Effector CD4-positive, alpha-beta T cell (primary cell): ENCODE data around the gene CALCOCO2.
"Not testable (repeated sequence)": the region's sequence is repeated elsewhere in the genome, so short reads cannot be mapped to it uniquely, and the experiment has no call there.

Source experiments
- DNase-seq: peaks from one replicate; pipeline ENCODE4 v3.0.0-alpha.2; 2020
- total RNA-seq: gene quantifications from one replicate; lab custom pipeline; 2026; lab: John Stamatoyannopoulos, UW

Gene CALCOCO2
- total RNA-seq, result 86.7 reads per million, percentile 80 among the genes with 10 or more reads in this experiment

GRCh38 chr17:48830840-48831548 is at the start of gene CALCOCO2:
Gene CALCOCO2 (plus strand): TSS chr17:48831035. CDS start chr17:48841708, 10,673 bp downstream.
- peak; percentile 80 for DNase-seq

DNA sequence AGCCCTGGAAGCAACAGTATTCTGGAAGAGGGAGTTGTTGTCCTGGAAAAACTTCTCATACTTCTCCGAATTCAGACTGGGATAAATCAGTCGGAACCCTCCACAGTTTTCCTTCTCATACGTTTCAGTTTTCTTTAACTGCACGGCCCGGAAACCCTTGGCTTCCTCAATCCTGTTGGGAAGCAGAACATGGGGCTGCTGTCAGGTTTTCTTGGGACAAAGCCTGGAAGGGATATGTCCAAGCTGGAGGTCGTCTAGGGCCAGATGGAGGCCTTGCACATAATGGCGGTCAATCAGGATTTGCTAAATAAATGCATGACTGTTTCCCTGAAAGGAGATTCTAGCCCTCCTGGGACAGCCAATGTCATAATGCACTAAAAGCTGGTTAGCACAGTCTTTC is 43.0 kb upstream of the CALCOCO2 start:
- DNase-seq, result no peak

DNA sequence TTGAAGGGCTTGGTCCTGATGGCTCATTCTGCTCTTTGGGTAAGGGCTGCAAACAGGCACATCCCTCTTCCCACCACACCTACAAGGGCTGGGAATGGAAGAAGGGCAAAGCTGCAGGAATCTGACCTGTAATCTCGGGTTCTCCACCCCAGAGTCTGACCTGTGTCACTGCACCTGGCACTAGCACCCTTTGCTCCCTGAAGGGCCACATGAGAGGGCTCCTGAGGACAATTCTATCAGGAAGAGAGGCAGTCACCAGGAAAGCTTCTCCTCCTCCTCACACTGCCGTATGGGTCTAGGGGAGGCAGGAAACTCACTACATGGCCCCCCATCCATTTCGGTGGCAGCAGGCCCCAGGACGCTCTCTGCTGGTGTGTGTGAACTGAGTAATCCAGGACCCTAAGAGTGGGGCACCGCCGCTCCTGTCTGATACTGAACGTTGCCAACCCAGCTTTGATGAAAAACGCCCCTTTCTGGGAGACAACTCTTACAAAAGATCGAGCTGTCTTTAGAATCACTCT is 40.2 kb upstream of the CALCOCO2 start:
- no peak for DNase-seq

- DNase-seq, result no peak
Measured at GRCh38 chr17:48791128-48792032, 39.5 kb upstream of the CALCOCO2 start.

DNA sequence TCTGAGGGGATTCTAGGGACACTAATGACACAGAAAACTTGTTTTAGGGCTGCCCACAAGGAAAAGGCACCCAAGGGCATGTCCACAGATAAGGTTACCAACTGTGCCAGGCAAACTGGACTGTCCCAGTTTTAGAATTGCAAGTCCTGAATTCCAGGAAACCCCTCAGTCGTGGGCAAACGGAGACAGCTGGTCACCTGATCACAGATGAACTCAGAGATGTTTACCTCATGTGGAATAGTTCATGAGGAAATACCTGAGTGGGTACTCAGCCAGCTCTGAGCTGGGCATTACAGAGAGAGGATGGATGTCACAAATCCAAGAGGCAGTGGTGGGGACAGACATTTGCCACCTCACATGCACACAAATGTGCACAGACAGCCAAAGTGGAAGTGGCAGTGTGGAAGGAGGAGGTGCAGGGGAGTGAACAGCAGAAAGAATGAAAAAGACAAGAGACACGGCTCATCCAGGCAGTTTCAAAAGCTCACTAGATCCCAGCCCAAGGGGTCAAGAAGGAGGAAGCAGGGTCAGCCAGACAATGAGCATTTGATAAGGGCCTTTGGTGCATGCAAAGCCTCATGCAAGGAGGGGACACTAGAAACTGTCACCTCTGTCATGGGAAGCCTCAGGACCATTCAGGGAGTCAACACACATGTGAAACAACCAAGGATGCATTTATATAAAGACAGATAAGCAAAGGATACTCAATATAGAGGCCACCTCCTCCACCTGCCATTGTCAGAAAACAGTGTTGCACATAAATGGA is 38.6 kb upstream of the CALCOCO2 start:
- DNase-seq, result no peak

DNA sequence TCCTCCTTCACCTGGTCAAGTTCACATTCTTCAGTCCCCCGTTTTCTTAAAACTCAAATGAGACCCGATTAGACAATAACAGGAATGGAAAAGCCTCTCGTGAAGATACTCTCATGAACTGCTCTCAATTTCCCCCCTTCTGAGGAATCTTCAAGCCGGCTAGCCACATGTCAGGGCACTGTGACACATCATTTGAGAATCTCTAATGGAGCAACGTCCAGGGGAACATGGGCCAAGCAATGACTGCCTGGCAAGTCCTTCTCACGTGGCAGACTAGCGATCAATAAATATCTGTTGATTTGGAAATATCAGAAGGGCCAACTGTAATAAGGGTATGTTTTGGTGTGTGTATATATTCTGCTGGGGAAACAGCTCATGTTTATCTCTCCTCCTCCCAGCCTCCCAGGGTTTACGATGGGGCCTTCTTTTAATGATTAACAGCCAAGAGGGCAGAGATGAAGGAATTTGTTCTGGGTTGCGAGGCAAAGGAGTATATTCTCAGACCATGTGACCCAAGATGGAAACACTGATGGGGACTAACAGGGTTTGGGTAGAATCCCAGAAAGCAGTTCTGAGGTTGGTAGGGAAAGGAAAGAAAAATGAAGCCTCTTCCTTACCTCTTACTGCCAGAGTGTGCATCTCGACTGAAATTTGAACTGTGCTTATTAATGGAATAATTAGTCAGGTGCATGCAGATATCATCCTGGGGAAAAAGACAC is 35.2 kb upstream of the CALCOCO2 start:
- no peak for DNase-seq

DNA sequence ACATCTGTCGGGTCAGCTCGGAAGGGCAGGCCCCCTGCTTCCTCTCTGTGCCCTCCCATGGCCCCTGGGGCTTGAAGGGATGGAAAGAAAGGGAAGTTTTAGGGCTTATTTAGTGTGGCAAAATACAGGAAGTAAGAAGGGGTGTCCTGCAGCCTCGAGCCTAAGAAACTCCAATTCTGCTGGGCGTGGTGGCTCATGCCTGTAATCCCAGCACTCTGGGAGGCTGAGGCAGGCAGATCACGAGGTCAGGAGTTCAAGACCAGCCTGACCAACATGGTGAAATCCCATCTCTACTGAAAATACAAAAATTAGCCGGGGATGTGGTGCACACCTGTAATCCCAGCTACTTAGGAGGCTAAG is 34.7 kb upstream of the CALCOCO2 start:
- DNase-seq, result not testable (repeated sequence)

DNA sequence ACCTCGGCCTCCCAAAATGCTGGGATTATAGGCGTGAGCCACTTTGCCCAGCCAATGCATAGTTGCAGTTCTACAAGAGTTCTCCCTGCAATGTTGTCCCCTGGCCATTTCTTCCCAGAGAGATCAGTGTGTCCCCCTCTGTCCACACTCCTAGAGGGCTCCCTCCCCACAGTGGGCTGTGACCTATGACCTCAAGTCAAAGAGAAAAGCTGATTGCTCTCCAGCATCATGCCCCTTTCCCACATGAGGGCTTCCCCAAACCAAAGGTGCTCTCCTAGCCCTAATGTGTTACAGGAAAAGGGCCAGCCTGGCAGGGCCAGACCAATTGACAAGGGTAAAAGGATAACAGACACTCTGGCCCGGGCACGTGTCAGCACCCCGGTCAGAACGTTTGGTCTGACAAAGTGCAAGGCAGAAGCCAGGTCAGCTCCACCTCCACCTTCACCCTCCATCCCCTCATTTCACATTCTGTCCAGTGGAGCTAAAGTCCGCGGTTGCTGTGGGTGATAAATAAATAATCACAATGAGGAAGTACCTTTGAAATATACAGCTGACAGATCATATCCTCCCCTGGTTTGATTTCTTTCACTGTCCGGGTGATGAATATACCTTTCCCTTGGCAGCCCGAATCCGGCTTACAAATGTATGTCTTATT is 31.6 kb upstream of the CALCOCO2 start:
- DNase-seq, result no peak

DNA sequence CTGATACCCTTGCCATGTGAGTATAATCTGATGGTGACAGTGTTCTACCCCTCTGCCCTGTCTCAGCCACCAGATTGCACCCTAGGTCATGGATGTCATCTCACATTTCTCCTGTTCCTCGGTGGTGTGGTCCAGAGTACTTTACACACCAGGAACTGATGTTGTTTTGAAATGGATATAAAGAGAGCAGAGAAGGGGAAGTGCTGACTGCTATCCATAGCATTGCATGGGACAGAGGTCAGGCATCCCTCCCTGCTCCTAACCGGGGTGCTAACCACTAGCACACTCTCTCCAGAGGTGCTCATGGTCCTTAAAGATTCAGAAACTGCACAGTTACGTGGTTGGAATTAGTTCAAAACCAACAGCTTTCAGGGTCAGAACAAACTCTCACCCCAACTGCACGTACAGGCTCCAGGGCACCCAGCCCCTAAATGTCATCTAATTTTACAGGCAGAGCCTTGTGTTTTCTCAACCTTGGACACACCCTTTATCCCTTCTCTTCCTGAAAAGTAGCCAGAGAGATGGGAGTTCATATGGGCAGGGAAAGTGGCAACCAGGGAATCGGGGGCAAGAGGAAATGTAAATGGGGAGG is 30.1 kb upstream of the CALCOCO2 start:
- DNase-seq, result no peak

GRCh38 chr17:48804936-48805411 is 25.9 kb upstream of the CALCOCO2 start:
- peak; percentile 43 for DNase-seq

DNA sequence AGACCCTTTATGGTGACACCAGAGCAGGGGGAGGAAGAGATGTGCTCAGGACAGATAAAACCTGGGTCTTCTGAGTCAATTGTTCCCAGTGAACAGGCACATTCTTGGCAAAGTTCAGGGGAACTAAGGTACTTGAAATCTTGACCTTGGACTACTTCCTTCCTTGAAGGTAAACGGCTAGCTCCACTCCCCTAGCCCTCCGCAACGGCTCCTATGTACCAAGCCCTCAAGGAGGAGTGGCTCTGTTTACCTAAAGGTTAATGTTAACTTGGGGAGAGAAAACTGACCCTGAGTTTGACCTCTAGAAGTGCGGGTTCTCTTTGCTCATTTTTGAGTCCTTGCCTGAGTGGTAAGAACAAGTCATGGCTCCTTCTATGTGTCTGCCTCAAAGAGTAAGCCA is 21.7 kb upstream of the CALCOCO2 start:
- DNase-seq, result no peak

- DNase-seq, result no peak
Measured at GRCh38 chr17:48812001-48812400, 18.8 kb upstream of the CALCOCO2 start.

DNA sequence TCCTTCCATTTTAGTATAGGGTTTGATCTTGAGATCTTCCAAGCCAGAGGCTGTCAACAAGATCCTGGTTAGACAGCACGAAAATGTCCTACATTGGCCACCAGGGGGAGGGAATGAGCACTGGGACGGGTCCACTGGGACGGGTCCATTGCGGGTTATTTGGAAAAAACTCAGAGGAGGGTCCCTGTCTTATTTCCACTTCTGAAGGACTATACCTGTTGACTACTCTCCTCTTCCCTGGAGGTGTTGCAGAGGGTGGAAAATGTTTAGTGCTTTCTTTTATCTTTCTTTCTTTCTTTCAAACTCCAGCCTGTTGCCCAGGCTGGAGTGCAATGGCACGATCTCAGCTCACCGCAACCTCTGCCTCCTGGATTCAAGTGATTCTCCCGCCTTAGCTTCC is 16.3 kb upstream of the CALCOCO2 start:
- DNase-seq, result peak; percentile 32

DNA sequence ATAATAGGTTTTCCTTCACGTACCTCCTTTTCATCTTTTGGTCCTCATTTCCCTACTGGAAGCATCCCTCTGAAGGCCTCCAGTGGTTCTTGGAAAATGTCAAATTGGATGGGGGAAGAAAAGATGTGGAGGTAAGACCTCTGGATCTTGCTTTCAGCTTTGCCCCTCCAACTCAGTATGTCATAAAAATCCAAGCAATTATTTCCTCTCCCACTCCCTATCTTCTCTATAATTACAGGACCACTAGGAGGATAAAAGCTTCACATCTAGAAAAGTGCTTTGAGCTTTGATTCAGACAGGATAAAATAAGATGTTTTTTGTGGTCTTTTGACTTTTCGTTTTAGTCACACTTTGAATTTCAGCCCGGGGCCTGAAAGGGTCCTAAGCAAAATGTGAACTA is 15.5 kb upstream of the CALCOCO2 start:
- no peak for DNase-seq

DNA sequence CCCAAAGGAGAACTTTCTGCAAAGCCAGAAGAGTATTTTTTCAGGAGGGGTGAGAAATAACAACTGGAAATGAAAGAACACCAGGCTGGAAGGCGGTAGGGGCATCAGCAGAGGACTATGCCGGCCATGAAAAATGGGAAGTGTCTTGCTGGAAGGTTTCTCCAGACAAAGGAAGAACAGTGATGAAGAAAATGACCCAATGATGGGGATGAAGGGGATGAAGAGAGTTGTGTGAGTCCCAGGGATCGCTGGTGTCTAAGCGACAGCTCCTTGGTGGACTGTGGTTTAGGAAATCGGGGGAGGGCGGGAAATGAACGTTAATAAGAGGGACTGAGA is 14.4 kb upstream of the CALCOCO2 start:
- DNase-seq, result no peak

- peak; percentile 76 for DNase-seq
Measured at GRCh38 chr17:48816774-48817590, 13.9 kb upstream of the CALCOCO2 start, which contains the start of gene TTLL6. Gene TTLL6 (minus strand): TSS chr17:48817229. CDS start chr17:48817072, 157 bp downstream.

DNA sequence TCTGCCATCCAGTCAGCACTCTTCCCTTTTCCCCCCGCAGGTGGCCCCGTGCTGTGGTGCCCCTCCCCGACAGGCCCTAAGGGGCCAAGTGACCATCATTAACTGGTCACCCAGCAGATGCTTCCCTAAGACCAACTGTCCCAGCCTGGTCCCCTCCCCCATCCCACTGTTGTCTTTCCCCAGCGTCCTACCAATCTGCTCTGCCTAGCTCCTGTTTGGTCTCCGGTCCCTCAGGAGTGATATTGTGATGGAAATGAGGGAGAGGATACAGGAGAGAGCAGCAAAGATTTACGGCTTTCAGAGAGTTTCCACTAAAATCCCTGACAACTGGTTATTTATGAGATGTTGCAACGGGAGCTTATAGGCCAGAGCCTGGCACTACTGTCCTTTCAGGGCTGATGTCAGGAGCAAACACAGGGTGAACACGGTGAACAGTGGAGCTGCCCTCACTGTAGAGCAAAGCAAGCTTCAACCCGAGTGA is 12.4 kb upstream of the CALCOCO2 start:
- DNase-seq, result no peak

DNA sequence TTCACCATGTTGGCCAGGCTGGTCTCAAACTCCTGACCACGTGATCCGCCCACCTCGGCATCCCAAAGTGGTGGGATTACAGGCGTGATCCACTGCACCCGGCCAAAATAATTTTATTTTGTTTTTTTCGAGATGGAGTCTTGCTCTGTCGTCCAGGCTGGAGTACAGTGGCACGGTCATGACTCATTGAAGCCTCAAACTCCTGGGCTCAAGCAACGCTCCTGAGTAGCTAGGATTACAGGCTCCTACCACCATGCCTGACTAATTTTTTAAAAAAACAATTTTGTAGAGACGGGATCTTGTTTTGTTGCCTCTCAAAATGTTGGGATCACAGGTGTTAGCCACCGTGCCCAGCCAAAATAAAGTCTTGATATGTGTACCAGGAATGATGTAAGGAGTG is 11.4 kb upstream of the CALCOCO2 start:
- no peak for DNase-seq

DNA sequence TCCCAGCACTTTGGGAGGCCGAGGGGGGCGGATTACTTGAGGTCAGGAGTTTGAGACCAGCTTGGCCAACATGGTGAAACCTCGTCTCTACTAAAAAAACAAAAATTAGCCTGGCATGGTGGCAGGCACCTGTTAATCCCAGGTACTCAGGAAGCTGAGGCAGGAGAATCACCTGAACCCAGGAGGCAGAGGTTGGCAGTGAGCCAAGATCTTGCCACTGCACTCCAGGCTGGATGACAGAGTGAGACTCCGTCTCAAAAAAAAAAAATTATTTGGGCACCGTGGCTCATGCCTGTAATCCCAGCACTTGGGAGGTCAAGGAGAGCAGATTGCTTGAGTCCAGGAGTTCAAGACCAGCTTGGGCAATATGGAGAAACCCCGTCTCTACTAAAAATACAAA is 9.9 kb upstream of the CALCOCO2 start:
- DNase-seq, result not testable (repeated sequence)
